ENCODE results near the gene PIGQ.
A peak's percentile ranks its signal among the peaks of the same experiment; 100 is the strongest.

The PIGQ gene

DNA sequence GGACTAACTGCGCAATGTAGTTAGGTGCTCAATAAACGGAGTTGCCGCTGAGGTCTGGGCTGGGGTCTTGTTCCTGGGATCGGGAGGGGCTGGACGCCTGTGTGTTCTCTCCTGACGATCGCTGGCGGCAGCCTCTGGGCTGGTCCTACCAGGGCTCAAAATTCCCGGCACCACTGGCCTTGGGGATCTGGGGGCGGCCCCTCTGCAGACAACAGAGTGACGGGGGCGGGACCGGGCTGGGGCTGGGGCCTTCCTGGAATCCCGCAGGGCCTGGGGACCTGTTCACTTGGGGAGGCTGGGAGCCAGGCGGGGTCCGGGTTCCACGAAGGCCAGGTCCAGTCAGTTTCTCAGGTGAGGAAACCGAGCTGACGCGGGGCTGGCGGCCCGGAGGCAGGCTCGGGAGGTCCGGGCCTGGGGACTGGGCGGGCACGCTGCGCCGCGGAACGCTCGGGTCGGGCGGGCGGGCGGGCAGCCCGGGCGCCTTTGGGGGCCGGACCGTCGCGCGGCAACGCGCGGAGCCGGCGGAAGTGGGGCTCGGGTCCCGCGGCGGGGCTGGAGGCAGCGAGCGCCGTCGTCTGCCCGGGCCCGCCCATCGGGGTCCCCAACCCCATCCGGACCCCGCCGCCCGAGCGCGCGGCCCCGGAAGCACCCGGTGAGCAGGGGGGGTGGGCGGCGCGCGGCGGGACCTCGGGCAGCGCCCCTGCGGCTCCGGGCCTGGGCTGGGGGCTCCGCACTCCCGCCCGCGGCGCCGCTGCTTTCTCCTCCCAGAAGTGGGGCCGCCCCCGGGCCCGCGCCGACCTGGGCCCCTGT, at the start of gene PIGQ:
Gene PIGQ, plus strand, starts transcription at position 524 of the 810 bp plus-strand sequence. CDS start 4,107 bp downstream, outside the sequence.
- DNase-seq (ENCODE audit: low spot score), result peak; percentile 39

DNA sequence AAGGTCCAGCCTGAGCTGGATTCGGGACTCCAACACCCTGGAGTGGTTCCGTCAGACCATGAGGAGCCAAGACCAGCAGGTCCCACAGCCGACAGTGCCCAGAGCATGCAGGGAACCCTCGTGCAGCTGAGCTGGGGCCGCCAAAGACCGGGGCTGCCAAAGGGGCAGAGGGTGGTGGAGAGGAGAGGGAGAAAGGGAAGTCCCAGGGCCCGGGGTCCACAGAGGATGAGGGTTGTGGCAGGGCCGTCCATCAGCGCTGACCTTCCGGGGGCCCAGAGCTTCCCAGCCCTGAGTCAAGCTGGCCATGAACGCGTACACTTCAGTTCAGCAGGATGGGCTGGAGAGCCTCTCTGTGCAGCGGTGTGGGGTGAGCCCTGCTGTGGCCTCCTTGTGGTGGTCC, 48.9 kb upstream of the PIGQ start:
- DNase-seq (ENCODE audit: low spot score), result no peak

DNA sequence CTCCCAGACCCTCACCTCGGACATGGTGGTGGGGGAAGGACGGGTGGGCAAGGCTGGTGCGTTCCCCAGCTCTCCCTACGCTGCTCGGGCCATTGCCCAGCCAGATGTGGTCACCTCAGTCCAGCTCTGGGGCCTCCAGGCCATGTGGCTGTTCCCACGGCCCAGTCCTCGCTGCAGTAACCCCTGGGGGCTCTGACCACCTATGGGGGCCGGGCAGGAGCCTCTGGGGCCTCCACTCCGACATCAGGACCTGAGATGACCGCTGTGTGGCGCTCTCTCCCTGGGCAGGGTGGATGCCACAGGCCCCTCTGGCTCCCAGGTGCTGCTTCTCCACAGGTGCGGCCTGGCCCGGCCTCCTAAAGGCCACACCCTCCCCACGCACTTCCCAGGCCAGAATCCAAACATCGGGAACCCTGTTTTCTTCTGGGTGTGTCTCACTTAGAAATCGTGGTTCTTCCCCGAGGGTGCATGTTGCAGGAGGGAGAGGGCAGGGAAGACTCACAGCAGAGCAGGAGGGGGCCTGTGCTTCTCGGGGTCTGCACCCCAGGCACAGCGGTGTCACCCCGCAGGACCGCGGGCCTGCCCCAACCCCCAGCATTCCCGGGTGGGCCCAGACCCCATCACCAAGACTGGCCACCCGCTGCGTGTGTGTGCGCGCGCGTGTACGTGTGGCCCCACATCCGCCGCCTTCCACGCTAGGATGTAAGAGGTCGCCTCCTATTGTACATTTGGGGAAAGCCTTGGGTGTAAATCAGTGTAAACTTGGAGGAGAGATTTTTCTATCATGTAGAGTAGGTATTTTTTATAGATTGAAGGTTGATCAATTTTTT, 48.2 kb upstream of the PIGQ start:
- no peak for DNase-seq (ENCODE audit: low spot score)

DNA sequence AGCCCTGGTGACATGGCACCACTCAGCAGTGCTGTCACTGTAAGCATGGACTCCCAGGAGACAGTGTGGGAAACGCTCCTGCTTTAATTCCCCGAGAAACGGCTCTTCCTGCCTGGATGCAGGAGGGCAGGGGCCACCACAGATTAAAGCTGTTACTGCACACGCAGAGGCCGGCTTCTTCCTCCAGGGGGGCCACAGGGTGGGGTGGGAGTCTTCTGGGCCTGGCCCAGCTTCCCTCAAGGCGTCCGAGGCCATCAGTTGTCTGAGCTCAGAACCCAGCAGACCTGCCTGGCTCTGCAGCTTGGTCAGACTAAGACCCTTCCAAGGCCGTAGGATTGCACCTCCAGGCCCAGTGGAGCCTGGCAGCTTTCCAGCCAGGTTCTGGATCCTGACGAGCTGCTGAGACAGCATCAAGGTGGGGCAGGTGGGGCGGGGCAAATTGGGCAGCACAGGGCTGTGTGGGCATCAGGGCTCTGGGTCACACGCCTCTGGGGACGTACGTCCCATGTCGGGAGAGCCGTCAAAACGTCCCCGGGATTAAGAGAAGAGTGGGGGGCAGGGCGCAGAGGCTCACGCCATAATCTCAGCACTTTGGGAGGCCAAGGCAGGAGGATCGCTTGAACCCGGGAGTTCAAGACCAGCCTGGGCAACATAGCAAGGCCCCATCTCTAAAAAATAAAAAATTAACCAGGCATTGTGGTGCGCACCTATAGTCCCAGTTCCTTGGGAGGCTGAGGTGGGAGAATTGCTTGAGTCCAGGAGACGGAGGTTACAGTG, 47.3 kb upstream of the PIGQ start:
- no peak for DNase-seq (ENCODE audit: low spot score)

DNA sequence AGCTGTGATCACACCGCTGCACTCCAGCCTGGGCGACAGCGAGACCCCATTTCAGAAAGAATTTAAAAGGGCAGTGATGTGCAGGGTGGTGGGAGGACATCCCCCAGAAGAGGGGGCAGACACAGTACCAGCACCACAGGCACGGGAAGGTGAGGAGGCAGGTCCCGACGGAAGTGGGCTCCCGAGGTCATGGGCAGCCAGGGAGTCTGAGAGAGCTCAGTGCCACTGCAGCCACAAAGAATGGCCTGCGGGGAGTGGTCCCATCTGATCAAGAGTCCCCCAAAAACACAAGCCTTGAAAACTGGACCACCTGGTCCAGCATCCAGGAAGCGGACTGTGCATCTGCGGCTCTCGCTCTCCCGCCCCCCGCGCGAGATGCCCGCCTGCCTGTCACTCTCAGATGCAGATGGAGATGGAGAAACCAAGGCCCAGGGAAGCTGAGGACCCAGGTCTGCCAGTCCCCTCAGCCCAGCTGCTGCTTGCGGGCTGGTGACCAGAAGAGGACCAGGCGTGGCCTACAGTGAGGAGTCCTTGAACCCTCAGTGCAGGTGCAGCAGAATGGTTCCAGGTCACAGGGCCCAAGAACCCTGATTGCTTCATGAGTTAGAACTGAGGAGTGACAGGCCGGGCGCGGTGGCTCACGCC, 46.5 kb upstream of the PIGQ start:
- DNase-seq (ENCODE audit: low spot score), result no peak

DNA sequence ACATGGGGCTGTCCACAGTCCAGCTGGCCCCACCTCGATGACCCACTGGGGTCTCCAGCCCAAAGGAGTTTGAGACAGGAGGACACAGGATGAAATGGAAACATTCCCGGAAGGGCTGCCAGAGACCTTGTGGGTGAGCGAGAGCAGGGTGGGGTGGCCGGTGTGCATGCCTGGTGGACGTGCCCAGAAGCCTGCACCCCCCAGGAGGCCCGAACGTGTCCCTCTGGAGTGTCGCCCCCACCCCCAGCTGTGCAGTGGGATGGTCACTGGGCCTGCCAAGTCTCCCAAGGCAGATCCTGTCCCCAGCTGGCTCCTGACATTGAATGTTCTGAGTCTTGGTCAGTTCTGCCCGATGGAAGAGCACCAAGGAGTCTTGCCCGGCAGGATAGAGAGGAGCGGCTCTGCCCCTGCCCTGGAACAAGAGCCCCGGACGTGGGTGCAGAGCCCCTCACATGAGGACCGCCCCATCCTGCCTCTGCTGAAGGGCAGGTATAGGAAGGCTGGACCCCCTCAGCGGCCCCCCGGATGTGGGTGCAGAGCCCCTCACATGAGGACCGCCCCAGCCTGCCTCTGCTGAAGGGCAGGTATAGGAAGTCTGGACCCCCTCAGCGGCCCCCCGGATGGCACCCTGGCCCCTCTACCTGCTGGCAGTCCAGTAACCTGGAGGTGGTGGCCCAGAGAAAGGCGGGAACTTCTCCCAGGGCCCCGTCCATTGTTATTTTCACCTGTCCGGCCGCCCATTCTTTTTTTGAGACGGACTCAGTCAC, 45.3 kb upstream of the PIGQ start:
- no peak for DNase-seq (ENCODE audit: low spot score)

DNA sequence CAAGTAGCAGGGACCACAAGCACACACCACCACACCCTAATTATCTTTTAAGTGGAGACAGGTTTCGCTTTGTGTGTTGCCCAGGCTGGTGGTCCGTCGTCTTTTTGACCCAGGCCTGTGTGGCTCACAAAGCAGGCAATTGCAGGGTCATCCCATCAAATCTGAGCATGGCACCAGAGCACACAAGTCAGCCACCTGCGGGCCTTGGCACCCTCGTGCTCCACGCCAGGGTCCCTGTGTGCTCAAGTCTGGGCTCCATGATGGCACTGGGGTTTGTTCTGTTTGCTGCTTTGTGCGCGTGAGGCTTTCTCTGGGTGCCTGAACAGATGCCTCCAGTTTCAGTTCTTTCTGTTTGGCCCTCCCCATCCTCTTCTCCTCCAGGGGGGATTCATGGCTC, 44.6 kb upstream of the PIGQ start:
- no peak for DNase-seq (ENCODE audit: low spot score)

DNA sequence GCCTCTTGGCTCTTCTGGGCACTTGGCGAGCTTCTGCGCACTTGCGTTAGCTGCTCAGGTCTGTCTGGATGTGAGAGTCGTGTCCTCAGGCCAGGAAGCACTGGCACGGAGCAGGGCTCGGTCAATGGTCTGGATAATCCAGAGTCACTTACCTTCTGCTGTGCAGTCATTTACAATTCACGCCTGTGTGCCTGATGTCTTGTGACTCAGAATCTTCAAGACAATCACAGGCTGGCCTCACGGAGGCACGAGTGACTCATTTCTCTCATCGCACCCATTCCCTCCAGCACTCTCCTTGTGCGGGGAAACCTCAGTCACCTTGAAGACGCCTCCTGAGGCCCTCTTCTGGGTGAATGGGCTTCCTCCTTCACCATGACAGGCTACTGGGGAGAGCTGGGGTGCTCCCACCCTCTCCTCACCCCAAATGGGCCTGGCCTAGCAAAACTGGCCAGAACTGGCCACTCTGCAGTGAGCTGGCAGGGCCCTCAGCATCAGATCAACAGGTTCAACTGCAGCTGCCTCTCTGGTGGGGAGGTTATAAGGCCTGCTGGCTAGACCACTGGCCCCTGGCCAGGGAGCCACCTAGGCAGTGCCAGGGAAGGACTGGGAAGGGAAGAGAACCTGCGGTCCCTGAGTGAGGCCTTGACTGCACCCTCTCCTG, 44.1 kb upstream of the PIGQ start:
- DNase-seq (ENCODE audit: low spot score), result no peak

DNA sequence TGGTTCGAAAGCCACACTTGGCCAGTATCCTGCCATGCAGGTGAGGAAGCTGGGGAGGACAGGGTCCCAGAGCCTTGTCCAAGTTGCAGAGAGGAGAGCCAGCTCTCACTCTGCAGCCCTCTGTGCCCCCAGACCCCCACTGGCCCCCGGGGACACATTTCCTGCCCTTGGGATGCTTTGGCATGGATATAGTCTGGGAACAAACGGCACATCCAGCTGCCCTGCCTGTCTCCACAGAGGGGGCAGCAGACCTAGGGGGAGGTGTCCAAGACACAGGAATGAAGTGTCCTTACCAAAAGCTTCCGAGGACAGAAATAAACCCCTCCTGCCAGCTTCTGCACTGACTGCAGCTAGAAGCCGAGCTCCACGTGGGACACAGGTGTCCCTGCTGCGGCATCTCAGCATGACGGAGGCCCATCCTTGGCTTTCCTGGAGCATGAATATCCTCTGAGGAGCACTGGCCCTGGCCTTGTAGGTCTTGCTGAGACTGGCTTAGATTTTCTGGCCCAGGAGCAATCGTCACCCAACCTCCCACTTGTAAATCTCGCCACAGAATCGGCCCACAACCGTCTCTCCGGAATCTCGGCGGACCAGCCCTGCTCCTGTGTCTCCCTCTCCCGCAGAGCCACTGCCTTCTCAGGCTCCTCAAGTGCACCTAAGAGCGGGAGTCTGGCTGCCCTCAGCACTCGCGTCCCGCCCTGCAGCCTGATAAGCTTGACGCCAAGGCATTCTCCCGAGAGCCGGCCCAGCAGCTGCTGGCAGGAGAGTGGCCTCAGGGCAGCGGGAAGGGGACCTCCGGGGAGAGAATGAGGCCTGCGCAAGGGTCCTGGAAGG, 43.4 kb upstream of the PIGQ start:
- DNase-seq (ENCODE audit: low spot score), result no peak

DNA sequence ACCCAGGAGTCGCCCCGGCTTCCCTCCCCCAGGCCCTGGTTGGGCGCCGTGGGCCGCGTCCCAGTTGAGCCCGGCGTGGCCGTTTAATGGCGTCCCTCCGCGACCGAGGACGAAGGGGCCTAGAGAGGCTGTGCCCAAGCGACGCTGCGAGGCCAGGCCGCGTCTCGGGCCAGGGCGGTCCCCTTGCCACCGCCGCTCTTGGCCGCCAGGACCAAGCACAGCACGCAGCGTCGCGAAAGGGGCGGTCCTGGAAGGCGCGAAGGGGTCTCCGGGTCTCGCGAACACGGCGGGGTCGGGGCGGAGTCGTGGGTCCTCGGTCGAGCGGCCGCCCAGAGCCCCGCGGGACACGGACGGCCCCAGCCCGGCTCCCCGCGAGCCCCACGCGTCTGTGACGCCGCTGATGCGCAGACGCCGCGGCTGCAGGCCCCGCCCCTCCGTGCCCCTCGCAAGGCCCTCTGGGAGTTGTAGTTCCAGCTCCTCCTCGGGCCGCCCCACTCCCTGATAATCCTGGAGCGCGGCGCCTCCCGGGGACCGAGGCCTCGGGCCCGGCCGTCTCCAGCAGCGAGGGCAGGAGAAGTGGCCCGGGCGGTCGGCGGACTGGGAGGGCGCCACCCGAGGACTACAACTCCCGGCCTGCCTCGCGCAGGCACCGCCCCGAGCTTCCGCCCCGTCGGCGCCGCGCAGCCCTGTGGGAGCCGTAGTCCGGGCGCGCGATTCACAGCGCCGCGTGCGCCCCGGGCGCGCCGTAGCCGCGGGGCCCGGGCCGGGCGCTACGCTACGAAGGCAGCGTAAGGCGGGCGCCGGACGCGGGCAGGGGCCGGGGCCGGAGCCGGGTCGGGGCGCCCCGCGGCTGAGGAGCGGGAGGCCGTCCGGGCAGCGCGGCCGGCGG, 42.5 kb upstream of the PIGQ start, which contains the start of gene CAPN15:
Gene CAPN15, plus strand, starts transcription at position 698 of the 889 bp plus-strand sequence. CDS start 19,127 bp downstream, outside the sequence.
- DNase-seq (ENCODE audit: low spot score), result peak; percentile 86

DNA sequence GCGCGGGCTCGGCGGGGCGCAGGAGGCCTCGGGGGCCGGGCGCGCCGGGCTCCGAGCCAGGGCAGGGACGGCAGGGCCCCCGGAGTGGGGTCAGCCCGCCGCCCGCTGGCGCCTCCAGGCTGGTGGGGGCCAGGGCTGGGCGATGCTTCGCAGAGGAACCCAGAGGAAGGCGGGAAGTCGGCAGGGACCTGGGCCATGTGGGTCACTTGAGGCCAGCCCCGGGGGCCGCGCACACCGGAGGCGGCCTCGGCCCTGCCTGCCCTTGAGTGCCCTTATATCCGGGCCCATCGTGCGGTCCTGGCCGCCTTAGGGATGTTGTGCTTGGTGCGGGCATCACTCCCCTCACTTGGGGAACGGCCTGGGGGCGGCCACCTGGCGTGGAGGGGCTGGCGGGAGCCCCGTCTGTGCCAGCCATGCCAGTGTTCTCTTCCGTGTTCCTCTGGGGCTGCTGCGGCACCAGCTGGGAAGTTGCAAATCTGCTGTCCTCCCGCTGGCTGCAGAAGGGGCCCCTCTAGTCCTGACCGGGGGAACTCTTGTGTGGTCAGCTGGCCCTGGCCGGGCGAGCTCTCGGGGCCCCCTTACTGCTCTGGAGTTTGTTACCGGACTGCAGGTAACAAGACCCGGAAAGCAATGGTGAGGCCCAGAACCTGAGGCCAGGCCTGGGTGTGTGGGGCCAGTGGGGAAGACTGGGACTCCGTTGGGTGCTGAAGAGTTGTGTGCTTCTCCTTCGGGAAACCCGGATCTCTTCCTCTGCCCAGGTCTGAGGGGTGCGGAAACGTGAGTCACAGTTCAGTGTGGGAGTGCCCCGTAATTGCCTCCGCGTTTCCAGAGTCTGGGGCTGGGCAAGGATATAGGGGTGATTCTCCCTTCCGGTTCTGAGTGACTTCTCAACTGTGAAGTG, 41.4 kb upstream of the PIGQ start:
- DNase-seq (ENCODE audit: low spot score), result no peak

DNA sequence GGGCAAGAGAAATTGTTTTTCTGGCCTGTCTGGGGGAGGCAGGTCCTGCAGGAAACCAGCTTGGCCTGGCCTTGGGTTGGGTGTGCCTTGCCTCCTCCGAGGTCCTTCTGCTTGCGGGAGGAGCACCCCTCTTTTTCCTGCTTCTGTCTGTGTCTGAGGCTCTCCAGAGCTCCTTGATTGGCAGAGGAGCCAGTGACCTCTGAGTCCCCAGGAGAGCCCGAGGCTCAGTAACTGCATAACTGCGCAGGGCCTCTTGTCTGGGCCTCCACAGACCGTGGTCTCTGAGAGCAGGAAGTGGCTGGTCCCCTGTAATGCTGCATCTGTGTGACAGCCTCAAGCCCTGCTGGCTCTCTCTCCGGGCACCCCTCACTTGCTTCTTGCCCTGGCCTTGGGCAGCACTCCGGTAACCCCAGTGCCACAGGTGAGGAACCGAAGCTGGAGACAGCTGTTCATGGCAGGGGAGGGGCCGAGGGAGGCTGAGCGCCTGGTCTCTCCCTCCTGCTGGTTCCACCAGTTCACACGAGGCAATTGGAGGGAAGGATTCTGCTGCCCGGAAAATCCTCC, 40.7 kb upstream of the PIGQ start:
- no peak for DNase-seq (ENCODE audit: low spot score)

DNA sequence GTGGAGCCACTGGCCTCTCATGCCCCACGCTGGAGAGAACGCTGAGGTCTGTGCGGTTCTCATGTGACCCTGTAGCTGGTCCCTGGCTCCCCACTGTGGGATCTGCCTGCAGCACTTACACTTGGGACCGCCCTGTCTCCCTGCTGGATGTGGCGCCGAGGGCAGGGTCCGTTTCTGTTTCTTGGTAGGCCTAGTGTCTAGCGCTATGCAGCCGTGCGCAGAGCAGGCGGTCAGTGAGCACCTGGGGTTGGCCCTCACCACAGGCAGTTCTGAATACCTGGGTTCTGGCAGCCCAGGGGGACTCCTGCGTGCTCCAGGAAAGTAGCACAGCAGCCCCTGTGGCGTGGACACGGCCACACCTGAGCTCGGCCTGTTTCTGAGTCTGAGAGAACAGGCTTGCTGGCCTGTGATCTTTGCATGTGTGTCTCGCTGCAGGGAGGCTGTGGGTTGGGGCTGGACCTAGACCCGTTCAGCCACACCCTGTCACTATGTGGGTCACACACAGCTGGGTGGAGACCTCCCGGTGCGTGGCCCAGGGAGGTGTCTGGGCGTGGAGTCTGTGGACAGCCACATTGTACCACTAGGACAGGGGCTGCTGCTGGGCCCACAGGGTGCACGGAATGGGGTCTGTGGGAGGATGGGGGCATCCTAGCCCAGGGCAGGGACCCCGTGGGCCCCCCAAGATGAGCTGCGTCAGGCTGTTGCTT, 39.5 kb upstream of the PIGQ start:
- DNase-seq (ENCODE audit: low spot score), result no peak

DNA sequence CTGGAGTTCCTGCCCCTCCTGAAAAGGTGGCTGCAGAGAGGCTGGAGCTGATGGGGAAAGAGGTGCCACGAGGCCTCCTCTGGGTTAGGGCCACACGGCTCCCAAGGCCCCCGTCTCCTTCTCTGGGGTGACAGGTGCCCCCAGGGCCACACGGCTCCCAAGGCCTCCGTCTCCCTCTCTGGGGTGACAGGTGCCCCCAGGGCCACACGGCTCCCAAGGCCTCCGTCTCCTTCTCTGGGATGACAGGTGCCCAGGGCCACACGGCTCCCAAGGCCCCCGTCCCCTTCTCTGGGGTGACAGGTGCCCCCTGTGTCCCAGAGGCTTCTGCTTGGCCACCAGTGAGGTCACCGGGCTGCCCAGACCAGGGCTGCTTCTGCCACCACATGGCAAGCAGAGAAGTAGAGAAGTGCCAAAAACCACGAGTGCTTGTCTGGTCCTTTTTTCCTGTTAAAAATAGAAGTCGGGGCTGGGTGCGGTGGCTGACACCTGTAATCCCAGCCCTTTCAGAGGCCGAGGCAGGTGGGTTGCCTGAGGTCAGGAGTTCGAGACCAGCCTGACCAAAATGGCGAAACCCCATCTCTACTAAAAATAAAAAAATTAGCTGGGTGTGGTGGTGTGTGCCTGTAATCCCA, 38.2 kb upstream of the PIGQ start:
- no peak for DNase-seq (ENCODE audit: low spot score)

DNA sequence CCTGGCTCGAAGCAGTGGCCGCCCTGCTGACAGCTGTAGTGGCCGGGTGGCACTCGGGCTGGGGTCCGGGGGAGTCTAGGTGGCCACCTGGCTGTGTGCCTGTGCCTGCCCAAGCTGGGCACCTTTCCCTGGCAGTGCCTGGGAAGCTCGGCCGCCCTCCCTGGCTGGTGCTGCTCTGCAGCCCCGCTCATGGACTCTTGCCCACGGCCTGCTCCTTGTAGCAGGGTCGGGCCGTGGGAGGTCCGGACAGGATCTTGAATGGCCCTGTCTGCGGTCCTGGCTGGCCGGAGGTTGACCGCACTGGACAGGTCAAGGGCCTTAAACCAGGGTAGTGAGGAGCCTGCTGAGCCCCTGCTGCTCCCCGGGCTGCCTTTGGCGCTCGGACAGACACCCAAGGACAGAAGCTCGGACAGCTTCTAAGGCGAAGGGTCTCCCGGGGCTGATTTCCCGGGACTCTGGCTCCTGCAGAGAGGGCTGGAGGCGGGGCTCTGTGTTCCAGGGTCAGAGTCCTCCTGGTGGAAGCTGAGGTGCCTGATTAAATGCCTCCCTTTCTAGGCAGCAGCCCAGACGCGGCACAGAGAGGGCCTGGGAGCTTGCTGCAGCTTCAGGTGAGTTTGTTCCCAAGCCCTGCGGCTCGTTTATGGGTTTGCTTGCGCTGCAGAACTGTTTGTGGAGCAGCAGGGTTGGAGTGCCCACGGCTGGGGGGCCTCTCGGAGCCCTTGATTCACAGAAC, 36.2 kb upstream of the PIGQ start:
- no peak for DNase-seq (ENCODE audit: low spot score)

Measured in Ammon's horn (tissue), 1 donor.